DND-41 (cell line): ENCODE measurements around the gene SMARCA4.

Source experiments
- ATAC-seq: fragments of 200-7000 bp; cut with Tn5 transposase; 3 replicates; pipeline ENCODE4 v1.9.1; 2021; ENCODE audit warnings: low read depth; ENCODE audit not compliant: insufficient read depth
- DNase-seq: peaks from one replicate; pipeline ENCODE4 v3.0.0-alpha.2; 2020
- H2AFZ ChIP-seq: 2 replicates; pipeline ENCODE4 v1.6.0; 2012; ENCODE audit warnings: low read depth, low read length
- H3K27ac ChIP-seq: 2 replicates; pipeline ENCODE4 v1.5.1; 2012; ENCODE audit warnings: low read length, inconsistent platforms
- H3K27me3 ChIP-seq: fragments of 200-600 bp; sonication (generic); 2 replicates; pipeline ENCODE4 v1.6.0; 2012; ENCODE audit warnings: low read length, mild to moderate bottlenecking, inconsistent platforms; ENCODE audit not compliant: insufficient read depth, poor library complexity
- H3K36me3 ChIP-seq: 2 replicates; pipeline ENCODE4 v1.5.1; 2012; ENCODE audit warnings: low read length, inconsistent platforms; ENCODE audit not compliant: insufficient read depth
- H3K4me1 ChIP-seq: 2 replicates; pipeline ENCODE4 v1.5.1; 2012; ENCODE audit warnings: mild to moderate bottlenecking, low read length; ENCODE audit not compliant: insufficient read depth
- H3K4me2 ChIP-seq: 2 replicates; pipeline ENCODE4 v1.6.0; 2012; ENCODE audit warnings: mild to moderate bottlenecking, moderate library complexity, low read length, inconsistent platforms; ENCODE audit not compliant: insufficient read depth
- H3K4me3 ChIP-seq, 2 experiments: fragments of 200-600 bp in 1 of 2; shearing (Covaris generic) in 1 of 2; 2 replicates each; pipeline ENCODE4 v1.5.1; 2012 to 2016; ENCODE audit warnings: inconsistent platforms in 2 of 2, low read length in 2 of 2, mild to moderate bottlenecking in 2 of 2, low read depth in 1 of 2, moderate library complexity in 1 of 2
- H3K79me2 ChIP-seq: 2 replicates; pipeline ENCODE4 v1.6.0; 2012; ENCODE audit warnings: low read length, inconsistent platforms; ENCODE audit not compliant: insufficient read depth
- H3K9ac ChIP-seq: 2 replicates; pipeline ENCODE4 v1.6.0; 2012; ENCODE audit warnings: low read depth, mild to moderate bottlenecking, inconsistent platforms, low read length, moderate library complexity
- H3K9me3 ChIP-seq: 2 replicates; pipeline ENCODE4 v1.5.1; 2012; ENCODE audit warnings: low read length, moderate library complexity, mild to moderate bottlenecking, inconsistent platforms; ENCODE audit not compliant: insufficient read depth, severe bottlenecking
- H4K20me1 ChIP-seq: 2 replicates; pipeline ENCODE4 v1.6.0; 2012; ENCODE audit warnings: low read length; ENCODE audit not compliant: insufficient read depth
- EZH2 ChIP-seq: IDR thresholded peaks from 3 replicates; pipeline ENCODE4 v1.6.1; 2012; ENCODE audit warnings: borderline replicate concordance, low read depth, mild to moderate bottlenecking, moderate library complexity, low read length, inconsistent platforms; ENCODE audit not compliant: severe bottlenecking
- TF ChIP-seq, protein P1 (sequence below): IDR thresholded peaks from 2 replicates; pipeline ENCODE4 v1.5.1; 2012; ENCODE audit warnings: borderline replicate concordance, low read length, moderate library complexity, mild to moderate bottlenecking; ENCODE audit not compliant: poor library complexity, severe bottlenecking; ENCODE audit errors: extremely low read depth

The SMARCA4 gene

DNA sequence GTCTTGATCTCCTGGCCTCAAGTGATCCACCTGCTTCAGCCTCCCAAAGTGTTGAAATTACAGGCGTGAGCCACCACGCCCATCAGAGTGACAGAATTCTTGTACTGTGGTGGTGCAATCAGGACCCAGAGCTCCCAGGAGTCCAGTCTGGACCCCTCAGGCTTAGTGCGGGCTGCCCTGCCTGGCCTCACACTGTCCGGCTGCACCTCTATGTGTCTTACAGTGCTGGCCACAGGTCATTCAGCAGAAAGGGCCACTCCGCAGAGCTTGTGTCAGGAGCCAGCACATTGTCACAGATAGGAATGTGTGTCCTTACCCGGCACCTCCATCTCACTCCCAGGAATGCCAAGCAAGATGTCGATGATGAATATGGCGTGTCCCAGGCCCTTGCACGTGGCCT is 49.2 kb downstream of the SMARCA4 start:
- TF ChIP-seq EZH2, result no peak
- TF ChIP-seq, protein P1, sequence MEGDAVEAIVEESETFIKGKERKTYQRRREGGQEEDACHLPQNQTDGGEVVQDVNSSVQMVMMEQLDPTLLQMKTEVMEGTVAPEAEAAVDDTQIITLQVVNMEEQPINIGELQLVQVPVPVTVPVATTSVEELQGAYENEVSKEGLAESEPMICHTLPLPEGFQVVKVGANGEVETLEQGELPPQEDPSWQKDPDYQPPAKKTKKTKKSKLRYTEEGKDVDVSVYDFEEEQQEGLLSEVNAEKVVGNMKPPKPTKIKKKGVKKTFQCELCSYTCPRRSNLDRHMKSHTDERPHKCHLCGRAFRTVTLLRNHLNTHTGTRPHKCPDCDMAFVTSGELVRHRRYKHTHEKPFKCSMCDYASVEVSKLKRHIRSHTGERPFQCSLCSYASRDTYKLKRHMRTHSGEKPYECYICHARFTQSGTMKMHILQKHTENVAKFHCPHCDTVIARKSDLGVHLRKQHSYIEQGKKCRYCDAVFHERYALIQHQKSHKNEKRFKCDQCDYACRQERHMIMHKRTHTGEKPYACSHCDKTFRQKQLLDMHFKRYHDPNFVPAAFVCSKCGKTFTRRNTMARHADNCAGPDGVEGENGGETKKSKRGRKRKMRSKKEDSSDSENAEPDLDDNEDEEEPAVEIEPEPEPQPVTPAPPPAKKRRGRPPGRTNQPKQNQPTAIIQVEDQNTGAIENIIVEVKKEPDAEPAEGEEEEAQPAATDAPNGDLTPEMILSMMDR, result no peak
- H3K9ac ChIP-seq, result no peak overlapping the region
- H4K20me1 ChIP-seq, result peaks cover 18% of the 10 kb centered on the region
- H3K27me3 ChIP-seq, result no peaks in the 10 kb centered on the region
- ATAC-seq, result no peak
- H3K9me3 ChIP-seq, result no peaks in the 10 kb centered on the region
- peaks cover 4% of the 10 kb centered on the region; the same call in 1 of the 2 replicates for H3K79me2 ChIP-seq
- H3K36me3 ChIP-seq, result peaks cover 93% of the 10 kb centered on the region
- no peak overlapping the region for H3K4me3 ChIP-seq
- no peak overlapping the region for H3K27ac ChIP-seq
- H2AFZ ChIP-seq, result no peak overlapping the region
- no peak for DNase-seq
- no peak overlapping the region for H3K4me2 ChIP-seq
- H3K4me1 ChIP-seq, result no peaks in the 10 kb centered on the region

DNA sequence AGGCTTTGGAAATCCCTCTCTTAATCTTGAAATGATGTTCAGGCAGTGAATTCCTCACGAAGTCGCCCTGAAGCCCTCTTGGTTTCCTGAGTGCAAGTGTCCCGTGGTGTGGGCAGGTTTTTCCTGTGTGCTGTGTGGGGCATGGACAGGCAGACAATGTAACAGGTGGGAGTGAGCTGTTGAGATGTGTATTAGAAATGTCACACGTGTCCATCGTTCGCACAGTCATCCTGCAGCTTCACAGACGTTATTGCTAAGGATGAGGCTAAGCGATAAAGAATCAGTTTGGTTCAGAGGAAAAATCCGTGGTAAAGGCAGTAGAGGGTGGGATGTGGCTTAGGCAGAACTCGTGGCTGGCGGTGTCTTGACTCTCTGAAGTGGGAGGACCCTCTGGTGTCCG is 51.7 kb downstream of the SMARCA4 start:
- Histone ChIP-seq H3K4me1 (no peaks in the 10 kb centered on the region), H3K79me2 (peaks cover 4% of the 10 kb centered on the region; the same call in 1 of the 2 replicates), H3K4me3 (no peak overlapping the region), H3K27me3 (no peaks in the 10 kb centered on the region), H3K27ac (no peak overlapping the region), H2AFZ (no peak overlapping the region), H3K9ac (no peak overlapping the region), H3K9me3 (no peaks in the 10 kb centered on the region), H3K4me2 (no peak overlapping the region), H4K20me1 (peaks cover 30% of the 10 kb centered on the region), H3K36me3 (peaks cover 96% of the 10 kb centered on the region)
- TF ChIP-seq, protein P1, result no peak
- no peak for TF ChIP-seq EZH2
- no peak for DNase-seq
- no peak for ATAC-seq

DNA sequence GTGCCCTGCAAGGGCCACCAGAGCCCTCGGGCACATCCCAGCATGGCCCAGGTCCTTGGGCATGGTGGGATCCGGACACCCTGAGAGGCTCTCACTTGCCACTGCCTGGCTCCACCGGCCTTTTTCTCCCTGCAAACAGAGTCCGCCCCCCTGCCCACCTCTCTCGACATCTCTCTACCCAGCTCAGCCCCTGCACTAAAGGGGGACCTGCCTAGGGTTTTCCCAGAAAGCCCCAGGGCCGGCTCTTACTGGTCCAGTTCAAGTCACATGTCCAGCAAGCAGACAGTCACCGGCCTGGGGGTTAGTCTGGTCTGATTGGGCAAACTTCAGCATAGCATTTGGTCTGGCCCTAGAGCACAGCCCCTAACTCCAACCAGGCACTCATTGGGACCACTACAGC is 52.9 kb downstream of the SMARCA4 start:
- H3K4me1 ChIP-seq, result no peaks in the 10 kb centered on the region
- DNase-seq (no peak), ATAC-seq (no peak)
- no peak overlapping the region for H3K4me2 ChIP-seq
- H3K36me3 ChIP-seq, result peaks cover 96% of the 10 kb centered on the region
- H3K9me3 ChIP-seq, result no peaks in the 10 kb centered on the region
- H3K79me2 ChIP-seq, result peaks cover 5% of the 10 kb centered on the region; the same call in 1 of the 2 replicates
- TF ChIP-seq, protein P1, result no peak
- TF ChIP-seq EZH2, result no peak
- H4K20me1 ChIP-seq, result peaks cover 36% of the 10 kb centered on the region
- no peaks in the 10 kb centered on the region for H3K27me3 ChIP-seq
- H3K9ac ChIP-seq, result no peak overlapping the region
- H3K27ac ChIP-seq, result no peak overlapping the region
- no peak overlapping the region for H2AFZ ChIP-seq
- no peak overlapping the region for H3K4me3 ChIP-seq
